Stimulated activated CD4-positive, alpha-beta T cell treated with anti-CD3 and anti-CD28 coated beads, Interleukin-12 subunit alpha, Interleukin-12 subunit beta, amount 100 ng/mL, for 24 hours (primary cell): ENCODE results near the gene S100A4.

Source experiments
- DNase-seq, 2 experiments: peaks; one replicate each; pipeline ENCODE4 v3.0.0-alpha.2; 2020; ENCODE audit warnings: low read depth in 2 of 2

The S100A4 gene

DNA sequence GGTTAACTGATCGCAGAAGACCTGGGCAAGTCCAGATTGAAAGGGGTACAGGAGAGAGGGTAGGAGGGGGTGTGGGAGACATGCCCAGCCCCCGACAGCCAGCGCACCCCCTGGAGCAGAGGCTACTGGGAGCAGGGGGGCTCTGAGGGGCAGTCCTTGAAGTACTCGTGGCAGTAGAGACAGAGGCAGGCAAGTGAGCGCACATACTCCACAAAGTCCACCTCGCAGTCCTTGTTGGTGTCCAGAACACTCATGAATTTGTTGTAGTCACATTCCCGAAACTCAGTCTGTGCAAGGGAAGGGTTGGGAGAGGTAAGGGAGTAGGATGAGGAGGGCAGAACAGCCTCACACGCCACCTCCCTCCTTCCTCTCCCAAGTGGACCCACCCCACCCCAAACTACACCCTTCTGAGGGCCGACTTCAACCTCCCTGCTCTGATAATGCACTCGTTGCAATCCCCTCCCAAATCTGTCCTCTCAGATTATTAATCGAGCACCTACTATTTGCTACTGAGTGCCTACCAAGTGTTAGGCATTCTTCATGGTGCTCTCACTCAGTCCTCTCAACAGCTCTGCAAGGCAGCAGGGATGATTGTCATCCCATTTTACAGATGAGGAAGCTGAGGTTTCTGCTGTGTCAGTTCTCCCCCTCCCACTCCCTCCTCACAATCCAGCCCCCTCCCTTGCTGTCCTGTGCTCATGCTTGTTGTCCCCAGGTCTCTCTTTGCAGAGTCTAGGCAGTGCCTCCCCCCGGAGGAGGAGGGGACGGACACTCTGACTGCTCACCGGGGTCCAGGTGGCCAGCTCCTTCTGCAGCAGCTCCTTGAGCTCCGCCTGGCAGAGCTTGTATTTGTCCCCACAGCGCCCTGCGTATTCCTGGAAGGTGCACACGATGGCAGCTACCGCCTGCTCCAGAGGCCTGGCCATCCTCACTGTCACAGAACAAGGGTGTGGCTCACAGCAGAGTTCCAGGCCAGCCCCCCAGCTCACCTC lies 2.2 kb upstream of the S100A4 start:
- no peak for DNase-seq

GRCh38 chr1:153546796-153547559 lies 1.4 kb upstream of the S100A4 start:
- DNase-seq, result no peak

DNA sequence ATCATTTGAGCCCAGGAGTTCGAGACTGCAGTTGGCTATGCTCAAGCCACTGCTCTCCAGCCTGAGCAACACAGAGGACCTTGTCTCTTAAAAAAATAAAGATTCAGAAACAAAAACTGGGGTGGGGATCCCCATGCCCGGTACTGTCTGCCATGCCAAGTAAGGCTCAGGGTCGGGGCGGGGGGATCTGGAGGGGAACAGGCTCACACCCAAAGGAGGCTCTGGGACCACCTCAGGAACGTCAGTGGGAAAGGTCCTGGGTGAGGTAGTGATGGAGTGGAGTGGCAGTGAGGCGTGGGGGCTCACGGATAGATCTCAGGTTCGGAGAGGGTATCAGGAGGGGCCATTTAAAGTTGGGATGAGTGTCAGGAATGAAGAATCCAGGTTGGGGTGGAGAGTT lies 765 bp upstream of the S100A4 start:
- no peak for DNase-seq

- DNase-seq, result no peak
Measured at GRCh38 chr1:153544453-153545066, 1.0 kb downstream of the S100A4 start.

DNA sequence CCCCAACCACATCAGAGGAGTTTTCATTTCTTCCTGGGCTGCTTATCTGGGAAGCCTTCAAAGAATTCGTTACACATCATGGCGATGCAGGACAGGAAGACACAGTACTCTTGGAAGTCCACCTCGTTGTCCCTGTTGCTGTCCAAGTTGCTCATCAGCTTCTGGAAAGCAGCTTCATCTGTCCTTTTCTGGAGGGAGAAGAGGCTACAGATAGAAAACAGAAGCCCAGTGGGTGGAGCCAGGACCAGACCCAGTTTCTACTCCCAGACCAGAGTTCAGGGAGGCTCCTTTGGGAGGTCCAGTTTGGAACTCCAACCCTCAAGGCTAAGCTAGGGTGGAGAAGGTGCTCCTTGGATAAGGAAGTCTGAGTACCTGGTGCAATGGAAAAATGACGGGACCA lies 1.9 kb downstream of the S100A4 start:
- DNase-seq, result no peak

DNA sequence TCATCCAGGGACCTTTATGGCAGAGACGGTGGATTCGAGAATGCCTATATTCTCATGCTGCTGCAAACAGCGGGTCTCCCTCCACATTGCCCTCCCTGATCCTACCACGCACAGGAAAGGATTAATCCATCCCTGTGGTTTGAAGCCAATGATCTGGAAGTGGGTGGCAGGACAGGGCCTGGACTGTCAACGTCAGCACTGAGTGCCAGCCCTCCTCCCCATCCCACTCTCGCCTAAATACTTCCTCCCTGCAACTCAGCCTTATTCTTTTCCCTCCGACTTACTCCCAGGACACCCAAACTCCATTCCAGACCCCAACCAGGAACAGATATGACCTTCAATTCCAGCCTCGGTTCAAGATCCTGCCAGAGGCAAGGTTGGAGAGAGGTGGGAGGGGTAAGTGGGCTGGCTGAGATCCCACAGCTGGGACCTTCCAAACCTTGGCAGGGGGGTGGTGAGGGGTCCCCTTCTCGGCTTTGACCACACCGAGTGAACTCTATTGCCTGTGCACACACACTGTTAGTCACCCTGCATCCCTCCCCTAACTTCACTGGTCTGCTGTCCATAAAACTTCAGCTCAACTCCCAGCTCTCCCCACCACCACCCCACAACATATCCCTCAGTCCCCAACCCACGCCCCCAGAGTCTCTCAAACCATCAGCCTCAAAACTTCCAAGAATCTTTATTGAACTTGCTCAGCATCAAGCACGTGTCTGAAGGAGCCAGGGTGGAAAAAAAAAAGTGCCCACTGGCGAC lies 2.5 kb downstream of the S100A4 start:
- no peak for DNase-seq

DNA sequence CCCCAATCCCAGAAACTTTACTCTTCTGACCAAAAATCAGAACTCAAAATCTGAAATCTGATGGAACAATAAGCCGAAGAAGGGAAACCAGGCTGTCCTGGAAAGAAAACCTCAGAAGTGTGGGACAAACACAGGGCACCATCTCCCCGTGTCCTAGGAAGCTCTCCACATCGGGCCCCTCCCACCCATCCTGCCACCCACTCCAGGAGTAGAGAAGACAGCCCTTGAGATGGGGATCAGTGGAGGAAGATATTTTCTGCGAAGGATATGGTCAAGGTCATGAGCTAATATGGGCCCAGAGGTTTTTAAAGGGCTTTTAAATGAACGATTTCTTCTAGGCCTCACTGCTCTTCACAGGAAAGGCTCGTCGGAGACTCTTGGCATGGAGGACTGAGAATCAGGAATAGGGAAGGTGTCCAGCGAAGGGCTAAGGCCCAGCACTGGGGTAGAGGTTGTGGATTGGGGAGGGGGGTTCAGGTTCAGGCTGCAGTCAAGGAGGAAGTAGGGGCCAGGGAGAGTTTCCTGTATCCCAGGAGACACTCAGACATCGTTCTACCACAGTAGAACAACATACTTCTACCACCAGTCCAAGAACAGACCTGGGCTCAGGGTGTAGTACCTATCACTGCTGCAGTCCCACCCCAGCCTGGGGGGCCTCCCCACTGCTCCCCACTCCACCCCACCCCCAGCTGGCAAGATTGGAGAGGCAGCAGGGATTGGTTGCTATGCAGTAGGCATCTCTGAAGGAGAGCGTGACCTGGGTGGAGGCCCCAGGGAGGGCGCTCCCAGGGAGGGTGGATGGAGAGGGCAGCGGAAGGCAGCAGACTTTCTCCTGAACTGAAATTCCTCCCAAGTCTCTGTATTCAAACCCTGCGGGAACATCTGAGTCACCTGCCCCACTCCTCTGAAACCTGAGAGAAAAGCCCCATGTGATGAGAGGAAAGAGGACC lies 3.7 kb downstream of the S100A4 start:
- DNase-seq, result no peak

- no peak for DNase-seq
Measured at GRCh38 chr1:153540394-153541361, 4.9 kb downstream of the S100A4 start, which contains the start of gene S100A5. S100A5 (minus strand) TSS chr1:153540934; CDS start chr1:153540191, 743 bp downstream.

DNA sequence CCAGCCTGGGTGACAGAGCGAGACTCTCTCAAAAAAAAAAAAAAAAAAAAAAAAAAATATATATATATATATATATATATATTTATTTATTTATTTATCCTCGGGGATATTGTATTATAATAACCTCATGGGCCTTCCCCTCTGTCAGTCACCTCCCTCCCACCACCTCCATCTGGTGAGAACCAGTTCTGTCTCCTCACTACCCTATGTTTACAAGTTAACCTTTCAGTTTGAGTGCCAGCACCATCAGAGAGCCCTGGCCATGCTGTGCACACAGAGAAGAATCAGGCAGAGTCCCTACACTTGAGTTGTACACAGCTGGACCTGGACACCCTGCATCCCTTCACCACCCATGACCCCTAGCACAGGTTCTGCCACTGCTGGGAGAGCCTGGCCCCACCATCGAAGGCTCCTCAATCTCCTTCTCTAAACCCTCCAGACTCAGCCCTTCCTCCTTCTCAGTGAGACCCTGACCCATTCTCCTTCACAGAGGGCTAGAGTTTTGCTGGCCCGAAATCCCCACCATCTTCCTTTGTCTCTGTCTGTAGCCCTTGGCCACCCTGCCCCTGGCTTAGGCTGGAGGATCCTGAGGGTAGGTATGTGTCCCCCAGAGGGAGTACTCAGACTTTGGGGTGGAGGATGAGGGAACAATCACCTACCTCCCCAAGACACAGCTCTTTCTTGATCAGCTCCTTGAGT lies 6.1 kb downstream of the S100A4 start:
- no peak for DNase-seq

DNA sequence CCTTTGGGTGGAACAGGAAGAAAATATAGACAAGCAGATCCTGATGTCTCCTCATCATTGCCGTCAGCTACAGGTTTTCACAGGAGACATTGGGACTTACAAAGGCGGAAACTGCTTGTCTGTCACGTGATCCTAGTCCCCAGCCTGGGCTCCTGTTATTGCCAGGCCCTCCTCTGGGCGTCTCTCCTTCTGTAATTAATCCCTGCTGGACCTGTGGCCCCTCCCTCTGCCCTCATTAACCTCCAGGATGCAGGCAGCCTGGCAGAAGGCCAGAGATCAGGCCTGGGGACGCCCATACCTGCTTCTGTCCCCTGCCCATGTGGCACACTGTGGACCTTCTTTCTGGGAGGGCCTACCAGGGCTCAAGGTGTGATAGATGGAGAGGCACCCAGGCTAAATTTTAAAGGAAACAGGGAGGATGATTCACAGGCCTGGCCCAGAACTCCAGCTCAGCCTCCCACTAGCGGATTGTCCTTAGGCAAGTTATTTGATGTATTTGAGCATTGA lies 7.2 kb downstream of the S100A4 start:
- DNase-seq, result no peak

DNA sequence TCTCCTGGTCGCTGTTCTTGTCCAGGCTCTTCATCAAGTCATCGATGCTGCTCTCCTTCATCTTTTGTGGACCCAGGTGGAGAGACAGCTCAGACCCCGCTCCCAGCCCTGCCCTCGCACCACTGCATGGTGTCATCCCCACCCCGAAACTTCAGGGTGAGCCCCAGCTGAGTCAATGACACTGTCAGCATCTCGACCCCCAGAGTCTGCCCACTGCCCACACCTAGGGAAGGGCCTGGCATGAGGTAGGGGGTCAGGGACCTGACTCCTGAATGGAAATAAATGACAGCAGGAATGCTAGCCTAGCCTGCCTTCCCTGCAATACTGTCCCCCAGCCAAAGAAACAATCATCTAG lies 8.3 kb downstream of the S100A4 start:
- DNase-seq, result no peak

DNA sequence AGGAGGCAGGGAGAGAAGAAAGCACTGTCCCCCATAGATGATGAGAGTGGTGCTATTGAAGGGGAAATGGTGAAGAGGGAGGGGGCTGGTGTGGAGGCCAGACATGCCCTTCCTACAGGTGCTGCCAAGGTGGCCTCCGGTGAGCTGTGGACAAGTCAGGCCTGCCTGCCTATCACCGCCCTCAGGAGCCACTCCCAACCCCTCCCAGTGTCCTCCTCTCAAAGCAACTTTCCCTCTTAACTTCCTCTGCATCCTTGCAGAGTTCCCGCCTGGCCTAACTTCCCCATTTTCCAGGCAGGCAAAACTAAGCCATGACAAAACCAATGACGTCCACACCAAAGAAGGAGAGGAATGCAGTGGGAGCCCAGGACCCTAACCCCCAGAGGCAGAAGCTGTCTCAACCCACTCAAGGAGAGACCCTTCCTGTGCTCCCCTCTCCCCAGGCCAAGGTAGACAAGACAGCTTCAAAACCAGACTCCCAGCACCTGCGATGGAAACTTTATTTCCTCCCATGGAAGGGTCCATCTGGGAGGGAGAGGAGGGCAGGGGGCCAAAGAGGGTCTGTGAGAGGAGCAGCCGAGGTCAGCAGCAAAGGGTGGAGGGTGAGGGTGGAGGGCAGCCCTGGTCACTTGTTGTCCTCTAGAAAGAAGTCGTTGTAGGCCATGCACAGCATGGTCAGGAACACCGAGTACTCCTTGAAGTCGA lies 8.8 kb downstream of the S100A4 start:
- no peak for DNase-seq

DNA sequence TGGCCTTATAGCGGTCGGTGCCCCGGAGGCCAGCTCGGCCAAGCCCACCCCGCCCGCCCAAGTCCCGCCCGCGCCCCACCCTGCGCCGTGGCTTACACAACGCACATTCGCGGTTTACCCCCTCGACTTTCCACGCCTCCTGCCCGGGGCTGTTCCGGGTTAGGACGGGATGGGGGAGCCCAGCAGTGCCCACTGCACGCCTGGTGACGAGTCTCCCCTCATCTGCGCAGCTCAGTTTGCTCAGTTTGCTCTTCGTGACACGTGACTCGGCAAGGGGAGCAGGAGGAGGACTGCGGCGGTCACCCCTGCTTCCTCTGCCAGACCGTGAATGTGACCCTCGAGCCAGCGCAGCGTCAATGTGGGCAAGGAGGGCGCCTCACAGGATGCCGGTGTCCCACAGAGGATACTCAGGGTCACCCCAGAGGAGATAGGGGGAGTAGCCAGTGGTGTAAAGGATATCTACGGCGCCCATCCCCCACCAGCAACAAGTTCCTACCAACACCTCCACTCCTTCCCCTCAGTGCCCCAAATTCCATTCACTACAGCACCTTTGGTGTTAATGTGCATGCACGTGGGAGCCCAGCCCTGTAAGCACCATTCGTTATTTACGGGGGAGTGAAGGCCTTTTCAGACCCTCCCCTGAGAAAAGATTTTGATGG lies 9.5 kb downstream of the S100A4 start:
- peak; percentile 69 to 72 for DNase-seq

DNA sequence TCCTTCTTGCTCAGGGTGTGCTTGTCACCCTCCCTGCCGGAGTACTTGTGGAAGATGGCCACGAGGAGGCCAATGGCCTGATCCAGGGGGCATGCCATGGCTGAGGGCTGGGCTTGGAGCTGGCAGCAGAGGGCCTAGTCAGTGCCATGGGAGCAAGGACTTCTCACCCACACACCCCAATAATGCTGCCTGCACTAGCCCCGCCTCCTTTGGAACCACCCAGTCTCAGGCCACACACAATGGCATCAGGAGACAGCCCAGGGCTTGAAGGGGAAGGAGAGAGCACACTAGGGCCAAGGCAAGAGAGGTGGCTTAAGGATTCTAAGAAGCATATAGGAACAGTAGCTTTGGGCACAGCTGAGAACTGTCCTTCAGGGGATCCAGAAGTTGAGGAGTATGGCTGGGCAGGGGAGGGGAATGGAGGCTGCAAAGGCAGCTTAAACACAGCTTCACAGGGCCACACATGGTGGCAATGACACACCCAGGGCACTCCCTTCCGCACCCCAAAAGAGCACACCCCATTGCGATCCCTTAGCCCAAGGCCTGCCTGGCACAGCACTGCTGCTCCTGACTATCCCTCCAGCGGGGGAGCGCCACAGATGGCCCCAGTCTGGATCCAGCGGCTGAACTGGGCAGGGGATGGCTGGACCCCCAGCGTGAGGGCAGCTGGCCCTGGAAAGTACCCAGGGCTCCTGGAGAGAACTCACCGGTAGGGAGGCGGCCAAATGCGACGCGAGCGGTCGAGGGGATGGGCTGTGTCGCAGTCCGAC lies 10.2 kb downstream of the S100A4 start, which contains the start of gene S100A6:
S100A6 (minus strand) TSS at position 750 of the 770 bp plus-strand sequence; CDS start at position 98, 652 bp downstream.
- peak in 1 of 2 experiments; percentile 51 for DNase-seq

- no peak for DNase-seq
Measured at GRCh38 chr1:153534925-153535241, 10.7 kb downstream of the S100A4 start.

GRCh38 chr1:153534226-153534924 lies 11.2 kb downstream of the S100A4 start:
- no peak for DNase-seq
